NCI-H345 treated with DMSO at 0.1 percent for 48 hours (cell line): ENCODE results near the gene ITCH.
"Not testable (repeated sequence)": the region's sequence is repeated elsewhere in the genome, so short reads cannot be mapped to it uniquely, and the experiment has no call there.

Experiments used
- DNase-seq: peaks from one replicate; lab custom pipeline; 2025; ENCODE audit not compliant: unreplicated experiment; lab: John Stamatoyannopoulos, UW

Gene ITCH

GRCh38 chr20:34449674-34450592 is 86.9 kb downstream of the ITCH start:
- DNase-seq: no peak

- DNase-seq: no peak
Observed at GRCh38 chr20:34452281-34452982, 89.4 kb downstream of the ITCH start.

- no peak for DNase-seq
Observed at GRCh38 chr20:34458631-34459030, 95.6 kb downstream of the ITCH start.

GRCh38 chr20:34459209-34459897 is 96.3 kb downstream of the ITCH start:
- DNase-seq: no peak

GRCh38 chr20:34461779-34462087 is 98.7 kb downstream of the ITCH start:
- DNase-seq: no peak

- no peak for DNase-seq
Observed at GRCh38 chr20:34468951-34469350, 105.9 kb downstream of the ITCH start.

- no peak for DNase-seq
Observed at GRCh38 chr20:34472246-34472925, 109.3 kb downstream of the ITCH start.

- DNase-seq: no peak
Observed at GRCh38 chr20:34473262-34473883, 110.3 kb downstream of the ITCH start.

- no peak for DNase-seq
Observed at GRCh38 chr20:34475979-34476736, 113.1 kb downstream of the ITCH start.

GRCh38 chr20:34479627-34480026 is 116.6 kb downstream of the ITCH start:
- no peak for DNase-seq

- DNase-seq: not testable (repeated sequence)
Observed at GRCh38 chr20:34482154-34482553, 119.1 kb downstream of the ITCH start.

- not testable (repeated sequence) for DNase-seq
Observed at GRCh38 chr20:34483585-34484220, 120.6 kb downstream of the ITCH start.

- DNase-seq: no peak
Observed at GRCh38 chr20:34485068-34485634, 122.1 kb downstream of the ITCH start.

GRCh38 chr20:34491226-34491931 is 128.3 kb downstream of the ITCH start:
- DNase-seq: no peak

- no peak for DNase-seq
Observed at GRCh38 chr20:34491932-34492509, 128.9 kb downstream of the ITCH start.

GRCh38 chr20:34493646-34494045 is 130.6 kb downstream of the ITCH start:
- no peak for DNase-seq

- no peak for DNase-seq
Observed at GRCh38 chr20:34495307-34495706, 132.2 kb downstream of the ITCH start.

GRCh38 chr20:34495916-34496315 is 132.8 kb downstream of the ITCH start:
- no peak for DNase-seq
